IPS-15b (cell line): ENCODE results near the gene CLNK.
"Not testable (repeated sequence)": the region's sequence is repeated elsewhere in the genome, so short reads cannot be mapped to it uniquely, and the experiment has no call there.

Experiments
- H3K27me3 ChIP-seq: one replicate; pipeline ENCODE4 v1.6.1; 2013; ENCODE audit warnings: low read length; ENCODE audit not compliant: control insufficient read depth, insufficient read depth
- H3K36me3 ChIP-seq: one replicate; pipeline ENCODE4 v1.6.1; 2013; ENCODE audit warnings: low read length; ENCODE audit not compliant: control insufficient read depth, insufficient read depth
- H3K4me1 ChIP-seq: one replicate; pipeline ENCODE4 v1.6.1; 2013; ENCODE audit warnings: mild to moderate bottlenecking, low read length; ENCODE audit not compliant: control insufficient read depth, insufficient read depth
- H3K4me3 ChIP-seq: one replicate; pipeline ENCODE4 v1.5.1; 2013; ENCODE audit warnings: low read depth, low read length
- H3K9ac ChIP-seq: one replicate; pipeline ENCODE4 v1.6.1; 2013; ENCODE audit warnings: low read depth, mild to moderate bottlenecking, low read length
- H3K9me3 ChIP-seq: one replicate; pipeline ENCODE4 v1.6.1; 2013; ENCODE audit warnings: mild to moderate bottlenecking, low read length; ENCODE audit not compliant: control insufficient read depth, insufficient read depth

Gene CLNK

DNA sequence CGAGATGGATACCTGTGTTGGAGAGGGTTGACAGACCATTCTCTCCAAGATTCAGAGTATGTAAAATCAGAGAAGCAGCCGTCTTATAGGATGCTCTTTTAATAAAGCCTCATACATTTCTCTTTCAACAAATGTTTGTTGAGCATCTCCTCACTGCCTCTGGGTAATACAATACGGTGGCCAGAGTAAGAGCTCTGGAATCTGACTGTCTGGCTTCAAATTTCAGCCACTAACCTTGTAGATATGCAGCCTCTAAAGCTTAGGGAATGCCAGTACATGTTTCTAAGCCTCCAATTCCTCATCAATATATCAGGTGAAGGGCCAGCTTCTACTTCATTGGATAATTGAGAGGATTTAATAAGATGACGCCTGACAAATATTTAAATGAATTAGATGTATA is 61.3 kb downstream of the CLNK start:
- H3K4me1 ChIP-seq, result peaks cover 2% of the 10 kb centered on the region
- H3K9me3 ChIP-seq, result no peaks in the 10 kb centered on the region
- no peaks in the 10 kb centered on the region for H3K27me3 ChIP-seq
- no peaks in the 10 kb centered on the region for H3K36me3 ChIP-seq
- H3K4me3 ChIP-seq, result no peak overlapping the region
- no peak overlapping the region for H3K9ac ChIP-seq

DNA sequence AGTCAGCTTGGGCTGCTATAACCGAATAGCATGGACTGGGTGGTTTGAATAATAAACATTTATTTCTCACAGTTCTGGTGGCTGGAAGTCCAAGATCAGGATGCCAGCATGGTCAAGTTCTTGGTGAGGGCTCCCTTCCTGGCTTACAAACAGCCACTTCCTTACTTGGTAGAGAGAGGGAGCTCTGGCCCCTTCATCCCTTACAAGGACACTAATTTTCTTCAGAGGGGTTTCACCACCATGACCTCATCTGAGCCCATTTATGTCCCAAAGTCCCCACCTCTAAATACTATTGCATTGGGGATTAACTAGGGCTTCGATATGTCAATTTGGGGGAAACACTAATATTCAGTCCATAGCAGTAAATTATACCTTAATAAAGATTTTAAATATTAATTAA is 61.8 kb downstream of the CLNK start:
- no peaks in the 10 kb centered on the region for H3K36me3 ChIP-seq
- peaks cover 2% of the 10 kb centered on the region for H3K4me1 ChIP-seq
- H3K4me3 ChIP-seq, result no peak overlapping the region
- no peaks in the 10 kb centered on the region for H3K27me3 ChIP-seq
- H3K9me3 ChIP-seq, result no peaks in the 10 kb centered on the region
- no peak overlapping the region for H3K9ac ChIP-seq

- H3K27me3 ChIP-seq, result no peaks in the 10 kb centered on the region
- no peaks in the 10 kb centered on the region for H3K36me3 ChIP-seq
- no peaks in the 10 kb centered on the region for H3K9me3 ChIP-seq
- H3K9ac ChIP-seq, result no peak overlapping the region
- H3K4me1 ChIP-seq, result peaks cover 2% of the 10 kb centered on the region
- H3K4me3 ChIP-seq, result no peak overlapping the region
Measured at GRCh38 chr4:10620935-10621488, 63.6 kb downstream of the CLNK start.

DNA sequence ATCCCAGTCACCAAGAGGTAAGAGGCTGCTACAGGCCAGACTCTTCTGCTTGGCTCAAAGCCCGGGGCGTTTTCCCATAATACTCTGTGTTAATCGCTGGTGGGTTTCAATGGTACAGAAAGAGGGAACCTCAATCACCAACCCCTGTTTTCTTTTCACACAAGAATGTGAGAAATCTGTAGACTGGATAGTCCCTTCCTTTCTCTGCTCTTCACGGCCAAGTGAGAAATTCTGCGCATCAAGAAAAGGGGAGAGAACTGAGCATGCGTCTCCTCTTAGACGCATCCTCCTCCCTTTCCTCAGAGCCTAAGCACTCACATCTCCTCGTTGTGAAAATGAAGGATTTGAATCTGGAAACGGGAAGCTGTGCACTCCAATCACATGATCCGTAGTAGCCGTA is 64.7 kb downstream of the CLNK start:
- Histone ChIP-seq H3K36me3 (no peaks in the 10 kb centered on the region), H3K9ac (no peak overlapping the region), H3K9me3 (no peaks in the 10 kb centered on the region), H3K4me1 (peaks cover 2% of the 10 kb centered on the region), H3K4me3 (no peak overlapping the region), H3K27me3 (no peaks in the 10 kb centered on the region)

- Histone ChIP-seq H3K27me3 (no peaks in the 10 kb centered on the region), H3K9ac (no peak overlapping the region), H3K9me3 (no peaks in the 10 kb centered on the region), H3K4me1 (peaks cover 2% of the 10 kb centered on the region), H3K4me3 (no peak overlapping the region), H3K36me3 (no peaks in the 10 kb centered on the region)
Measured at GRCh38 chr4:10619220-10619619, 65.3 kb downstream of the CLNK start.

GRCh38 chr4:10614926-10615325 is 69.6 kb downstream of the CLNK start:
- H3K4me1 ChIP-seq, H3K9me3 ChIP-seq, H3K4me3 ChIP-seq, H3K9ac ChIP-seq, H3K27me3 ChIP-seq, H3K36me3 ChIP-seq: not testable (repeated sequence)

- Histone ChIP-seq H3K4me1 (peaks cover under 1% of the 10 kb centered on the region), H3K27me3 (no peaks in the 10 kb centered on the region), H3K4me3 (no peak overlapping the region), H3K9ac (no peak overlapping the region), H3K9me3 (no peaks in the 10 kb centered on the region), H3K36me3 (no peaks in the 10 kb centered on the region)
Measured at GRCh38 chr4:10613926-10614478, 70.6 kb downstream of the CLNK start.

- no peak overlapping the region for H3K9ac ChIP-seq
- no peak overlapping the region for H3K4me3 ChIP-seq
- H3K36me3 ChIP-seq, result no peaks in the 10 kb centered on the region
- H3K9me3 ChIP-seq, result no peaks in the 10 kb centered on the region
- H3K4me1 ChIP-seq, result no peaks in the 10 kb centered on the region
- H3K27me3 ChIP-seq, result no peaks in the 10 kb centered on the region
Measured at GRCh38 chr4:10612476-10612875, 72.1 kb downstream of the CLNK start.

- H3K4me1 ChIP-seq, result no peaks in the 10 kb centered on the region
- H3K4me3 ChIP-seq, result no peak overlapping the region
Measured at GRCh38 chr4:10611673-10612072, 72.9 kb downstream of the CLNK start.

DNA sequence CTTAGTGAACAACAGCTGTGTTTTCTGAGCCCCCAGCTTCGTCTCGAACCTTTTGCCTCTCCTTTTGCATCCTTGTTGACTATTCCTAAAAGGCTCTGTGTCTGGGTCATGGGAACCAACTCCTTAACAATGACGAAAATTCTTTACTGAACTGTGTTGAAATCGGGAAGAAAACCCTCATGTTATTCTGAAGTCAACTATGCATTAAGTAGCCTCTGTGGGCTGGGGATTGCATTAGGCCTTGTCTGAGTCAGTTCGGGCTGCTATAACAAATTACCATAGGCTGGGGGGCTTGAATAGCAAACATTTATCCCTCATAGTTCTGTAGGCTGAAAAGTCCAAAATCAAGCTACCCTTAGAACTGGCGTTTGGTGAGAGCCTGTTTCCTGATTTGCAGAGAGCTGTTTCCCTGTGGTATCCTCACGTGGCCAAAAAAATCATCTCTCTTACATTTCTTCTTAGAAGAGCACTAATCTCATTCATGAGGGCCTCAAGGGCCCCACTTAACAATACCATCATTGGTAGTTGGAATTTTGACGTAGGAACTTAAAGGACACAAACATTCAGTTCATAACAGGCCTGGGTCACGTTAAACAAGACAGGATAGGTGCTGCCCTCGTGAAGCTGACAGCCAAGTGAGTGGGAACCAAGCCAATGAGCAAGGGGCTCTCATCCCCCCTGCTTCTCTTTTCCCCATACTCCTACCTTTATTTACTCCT is 75.9 kb downstream of the CLNK start:
- Histone ChIP-seq H3K9me3 (no peaks in the 10 kb centered on the region), H3K4me1 (no peaks in the 10 kb centered on the region), H3K36me3 (no peaks in the 10 kb centered on the region), H3K4me3 (no peak overlapping the region), H3K27me3 (no peaks in the 10 kb centered on the region), H3K9ac (no peak overlapping the region)

More at GRCh38 chr4:10611673-10612072, 72.9 kb downstream of the CLNK start:
- no peaks in the 10 kb centered on the region for H3K36me3 ChIP-seq
- no peaks in the 10 kb centered on the region for H3K9me3 ChIP-seq
- no peak overlapping the region for H3K9ac ChIP-seq
- no peaks in the 10 kb centered on the region for H3K27me3 ChIP-seq

- no peaks in the 10 kb centered on the region for H3K4me1 ChIP-seq
- H3K9me3 ChIP-seq, result no peaks in the 10 kb centered on the region
- no peaks in the 10 kb centered on the region for H3K36me3 ChIP-seq
- no peak overlapping the region for H3K9ac ChIP-seq
- H3K27me3 ChIP-seq, result no peaks in the 10 kb centered on the region
- H3K4me3 ChIP-seq, result no peak overlapping the region
Measured at GRCh38 chr4:10607206-10607605, 77.4 kb downstream of the CLNK start.

- H3K27me3 ChIP-seq, result no peaks in the 10 kb centered on the region
- no peak overlapping the region for H3K4me3 ChIP-seq
- H3K9ac ChIP-seq, result no peak overlapping the region
- no peaks in the 10 kb centered on the region for H3K4me1 ChIP-seq
- no peaks in the 10 kb centered on the region for H3K9me3 ChIP-seq
- no peaks in the 10 kb centered on the region for H3K36me3 ChIP-seq
Measured at GRCh38 chr4:10606483-10607155, 77.9 kb downstream of the CLNK start.
